ENCODE measurements around the gene PRPF40B. TPM values are rescaled to one million over a fixed set of nuclear protein-coding genes. Genes with fewer than 3 reads are reported as not detected.

The PRPF40B gene
- total and polyA plus RNA-seq, 2 of the 13 experiments (the other 11 are each of a cell fraction or from before 2014, with no cell fraction given): 5.0 to 7.8 TPM

DNA sequence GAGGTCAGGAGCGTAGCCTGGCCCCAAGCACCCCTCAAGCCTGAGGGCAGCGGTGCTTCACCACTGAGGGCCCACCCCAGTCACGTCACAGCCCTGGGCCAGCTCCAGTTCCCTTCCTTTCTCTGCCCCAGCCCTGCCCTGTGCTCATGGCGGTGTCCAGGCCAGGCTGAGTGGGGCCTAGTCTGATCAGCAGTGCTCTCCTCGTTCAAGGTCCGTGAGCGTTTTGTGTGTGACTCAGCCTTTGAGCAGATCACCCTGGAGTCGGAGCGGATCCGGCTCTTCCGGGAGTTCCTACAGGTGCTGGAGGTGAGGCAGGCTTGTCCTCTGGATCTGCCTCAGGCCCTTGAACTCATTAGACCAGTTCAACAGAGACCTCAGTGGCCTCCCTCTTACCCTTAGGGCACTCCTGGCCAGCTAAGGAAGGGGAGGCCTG lies 19.0 kb downstream of the PRPF40B start (continued):
- TF ChIP-seq, protein P1, sequence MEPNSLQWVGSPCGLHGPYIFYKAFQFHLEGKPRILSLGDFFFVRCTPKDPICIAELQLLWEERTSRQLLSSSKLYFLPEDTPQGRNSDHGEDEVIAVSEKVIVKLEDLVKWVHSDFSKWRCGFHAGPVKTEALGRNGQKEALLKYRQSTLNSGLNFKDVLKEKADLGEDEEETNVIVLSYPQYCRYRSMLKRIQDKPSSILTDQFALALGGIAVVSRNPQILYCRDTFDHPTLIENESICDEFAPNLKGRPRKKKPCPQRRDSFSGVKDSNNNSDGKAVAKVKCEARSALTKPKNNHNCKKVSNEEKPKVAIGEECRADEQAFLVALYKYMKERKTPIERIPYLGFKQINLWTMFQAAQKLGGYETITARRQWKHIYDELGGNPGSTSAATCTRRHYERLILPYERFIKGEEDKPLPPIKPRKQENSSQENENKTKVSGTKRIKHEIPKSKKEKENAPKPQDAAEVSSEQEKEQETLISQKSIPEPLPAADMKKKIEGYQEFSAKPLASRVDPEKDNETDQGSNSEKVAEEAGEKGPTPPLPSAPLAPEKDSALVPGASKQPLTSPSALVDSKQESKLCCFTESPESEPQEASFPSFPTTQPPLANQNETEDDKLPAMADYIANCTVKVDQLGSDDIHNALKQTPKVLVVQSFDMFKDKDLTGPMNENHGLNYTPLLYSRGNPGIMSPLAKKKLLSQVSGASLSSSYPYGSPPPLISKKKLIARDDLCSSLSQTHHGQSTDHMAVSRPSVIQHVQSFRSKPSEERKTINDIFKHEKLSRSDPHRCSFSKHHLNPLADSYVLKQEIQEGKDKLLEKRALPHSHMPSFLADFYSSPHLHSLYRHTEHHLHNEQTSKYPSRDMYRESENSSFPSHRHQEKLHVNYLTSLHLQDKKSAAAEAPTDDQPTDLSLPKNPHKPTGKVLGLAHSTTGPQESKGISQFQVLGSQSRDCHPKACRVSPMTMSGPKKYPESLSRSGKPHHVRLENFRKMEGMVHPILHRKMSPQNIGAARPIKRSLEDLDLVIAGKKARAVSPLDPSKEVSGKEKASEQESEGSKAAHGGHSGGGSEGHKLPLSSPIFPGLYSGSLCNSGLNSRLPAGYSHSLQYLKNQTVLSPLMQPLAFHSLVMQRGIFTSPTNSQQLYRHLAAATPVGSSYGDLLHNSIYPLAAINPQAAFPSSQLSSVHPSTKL (CRISPR knock-in tag; IDR thresholded peaks at IDR 0.05): peak; percentile 45; the same call in 1 of the 2 replicates
- TF ChIP-seq, protein P2, sequence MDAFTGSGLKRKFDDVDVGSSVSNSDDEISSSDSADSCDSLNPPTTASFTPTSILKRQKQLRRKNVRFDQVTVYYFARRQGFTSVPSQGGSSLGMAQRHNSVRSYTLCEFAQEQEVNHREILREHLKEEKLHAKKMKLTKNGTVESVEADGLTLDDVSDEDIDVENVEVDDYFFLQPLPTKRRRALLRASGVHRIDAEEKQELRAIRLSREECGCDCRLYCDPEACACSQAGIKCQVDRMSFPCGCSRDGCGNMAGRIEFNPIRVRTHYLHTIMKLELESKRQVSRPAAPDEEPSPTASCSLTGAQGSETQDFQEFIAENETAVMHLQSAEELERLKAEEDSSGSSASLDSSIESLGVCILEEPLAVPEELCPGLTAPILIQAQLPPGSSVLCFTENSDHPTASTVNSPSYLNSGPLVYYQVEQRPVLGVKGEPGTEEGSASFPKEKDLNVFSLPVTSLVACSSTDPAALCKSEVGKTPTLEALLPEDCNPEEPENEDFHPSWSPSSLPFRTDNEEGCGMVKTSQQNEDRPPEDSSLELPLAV (CRISPR knock-in tag; conservative IDR thresholded peaks at IDR 0.05; ENCODE audit: low read depth): no peak
- 0 out of 2 replicates have a peak, but pooled peaks have one; percentile 67 for TF ChIP-seq ZNF761 (CRISPR knock-in tag; conservative IDR thresholded peaks at IDR 0.05)
- TF ChIP-seq CBX1 (IDR thresholded peaks at IDR 0.05; ENCODE audit: low read depth): no peak
- TF ChIP-seq MYC (CRISPR knock-in tag; IDR thresholded peaks at IDR 0.05; ENCODE audit: borderline replicate concordance): peak; percentile 82
- TF ChIP-seq AGO2 (optimal IDR thresholded peaks at IDR 0.05; ENCODE audit: low read depth, low read length): no peak
- no peak for TF ChIP-seq ZNF264 (CRISPR knock-in tag; IDR thresholded peaks at IDR 0.05)
- TF ChIP-seq NONO (IDR thresholded peaks at IDR 0.05): no peak
- no peak; the same call in 1 of the 2 replicates for TF ChIP-seq NONO (CRISPR knock-in tag; conservative IDR thresholded peaks at IDR 0.05)
- TF ChIP-seq, protein P3, sequence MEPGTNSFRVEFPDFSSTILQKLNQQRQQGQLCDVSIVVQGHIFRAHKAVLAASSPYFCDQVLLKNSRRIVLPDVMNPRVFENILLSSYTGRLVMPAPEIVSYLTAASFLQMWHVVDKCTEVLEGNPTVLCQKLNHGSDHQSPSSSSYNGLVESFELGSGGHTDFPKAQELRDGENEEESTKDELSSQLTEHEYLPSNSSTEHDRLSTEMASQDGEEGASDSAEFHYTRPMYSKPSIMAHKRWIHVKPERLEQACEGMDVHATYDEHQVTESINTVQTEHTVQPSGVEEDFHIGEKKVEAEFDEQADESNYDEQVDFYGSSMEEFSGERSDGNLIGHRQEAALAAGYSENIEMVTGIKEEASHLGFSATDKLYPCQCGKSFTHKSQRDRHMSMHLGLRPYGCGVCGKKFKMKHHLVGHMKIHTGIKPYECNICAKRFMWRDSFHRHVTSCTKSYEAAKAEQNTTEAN (CRISPR knock-in tag; conservative IDR thresholded peaks at IDR 0.05): peak; percentile 60
- no peak for TF ChIP-seq CENPT (CRISPR knock-in tag; IDR thresholded peaks at IDR 0.05; ENCODE audit: low read depth)
- TF ChIP-seq, protein P4, sequence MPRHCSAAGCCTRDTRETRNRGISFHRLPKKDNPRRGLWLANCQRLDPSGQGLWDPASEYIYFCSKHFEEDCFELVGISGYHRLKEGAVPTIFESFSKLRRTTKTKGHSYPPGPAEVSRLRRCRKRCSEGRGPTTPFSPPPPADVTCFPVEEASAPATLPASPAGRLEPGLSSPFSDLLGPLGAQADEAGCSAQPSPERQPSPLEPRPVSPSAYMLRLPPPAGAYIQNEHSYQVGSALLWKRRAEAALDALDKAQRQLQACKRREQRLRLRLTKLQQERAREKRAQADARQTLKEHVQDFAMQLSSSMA (CRISPR knock-in tag; IDR thresholded peaks at IDR 0.05): no peak; the same call in 1 of the 2 replicates
- TF ChIP-seq ZFP90 (CRISPR knock-in tag; IDR thresholded peaks at IDR 0.05; ENCODE audit: borderline replicate concordance): no peak
- TF ChIP-seq, protein P5, sequence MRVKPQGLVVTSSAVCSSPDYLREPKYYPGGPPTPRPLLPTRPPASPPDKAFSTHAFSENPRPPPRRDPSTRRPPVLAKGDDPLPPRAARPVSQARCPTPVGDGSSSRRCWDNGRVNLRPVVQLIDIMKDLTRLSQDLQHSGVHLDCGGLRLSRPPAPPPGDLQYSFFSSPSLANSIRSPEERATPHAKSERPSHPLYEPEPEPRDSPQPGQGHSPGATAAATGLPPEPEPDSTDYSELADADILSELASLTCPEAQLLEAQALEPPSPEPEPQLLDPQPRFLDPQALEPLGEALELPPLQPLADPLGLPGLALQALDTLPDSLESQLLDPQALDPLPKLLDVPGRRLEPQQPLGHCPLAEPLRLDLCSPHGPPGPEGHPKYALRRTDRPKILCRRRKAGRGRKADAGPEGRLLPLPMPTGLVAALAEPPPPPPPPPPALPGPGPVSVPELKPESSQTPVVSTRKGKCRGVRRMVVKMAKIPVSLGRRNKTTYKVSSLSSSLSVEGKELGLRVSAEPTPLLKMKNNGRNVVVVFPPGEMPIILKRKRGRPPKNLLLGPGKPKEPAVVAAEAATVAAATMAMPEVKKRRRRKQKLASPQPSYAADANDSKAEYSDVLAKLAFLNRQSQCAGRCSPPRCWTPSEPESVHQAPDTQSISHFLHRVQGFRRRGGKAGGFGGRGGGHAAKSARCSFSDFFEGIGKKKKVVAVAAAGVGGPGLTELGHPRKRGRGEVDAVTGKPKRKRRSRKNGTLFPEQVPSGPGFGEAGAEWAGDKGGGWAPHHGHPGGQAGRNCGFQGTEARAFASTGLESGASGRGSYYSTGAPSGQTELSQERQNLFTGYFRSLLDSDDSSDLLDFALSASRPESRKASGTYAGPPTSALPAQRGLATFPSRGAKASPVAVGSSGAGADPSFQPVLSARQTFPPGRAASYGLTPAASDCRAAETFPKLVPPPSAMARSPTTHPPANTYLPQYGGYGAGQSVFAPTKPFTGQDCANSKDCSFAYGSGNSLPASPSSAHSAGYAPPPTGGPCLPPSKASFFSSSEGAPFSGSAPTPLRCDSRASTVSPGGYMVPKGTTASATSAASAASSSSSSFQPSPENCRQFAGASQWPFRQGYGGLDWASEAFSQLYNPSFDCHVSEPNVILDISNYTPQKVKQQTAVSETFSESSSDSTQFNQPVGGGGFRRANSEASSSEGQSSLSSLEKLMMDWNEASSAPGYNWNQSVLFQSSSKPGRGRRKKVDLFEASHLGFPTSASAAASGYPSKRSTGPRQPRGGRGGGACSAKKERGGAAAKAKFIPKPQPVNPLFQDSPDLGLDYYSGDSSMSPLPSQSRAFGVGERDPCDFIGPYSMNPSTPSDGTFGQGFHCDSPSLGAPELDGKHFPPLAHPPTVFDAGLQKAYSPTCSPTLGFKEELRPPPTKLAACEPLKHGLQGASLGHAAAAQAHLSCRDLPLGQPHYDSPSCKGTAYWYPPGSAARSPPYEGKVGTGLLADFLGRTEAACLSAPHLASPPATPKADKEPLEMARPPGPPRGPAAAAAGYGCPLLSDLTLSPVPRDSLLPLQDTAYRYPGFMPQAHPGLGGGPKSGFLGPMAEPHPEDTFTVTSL (CRISPR knock-in tag; IDR thresholded peaks at IDR 0.05; ENCODE audit: borderline replicate concordance): no peak
- TF ChIP-seq ZNF225 (CRISPR knock-in tag; IDR thresholded peaks at IDR 0.05): no peak
- TF ChIP-seq ZNF570 (CRISPR knock-in tag; IDR thresholded peaks at IDR 0.05; ENCODE audit: borderline replicate concordance): no peak
- no peak for TF ChIP-seq ZNF124 (CRISPR knock-in tag; IDR thresholded peaks at IDR 0.05)

Measured in HepG2 (cell line).